ENCODE data around the gene ACO1.

- no peak for TF ChIP-seq POLR2A (IDR thresholded peaks at IDR 0.05)
- no peak for TF ChIP-seq CTCF (IDR thresholded peaks at IDR 0.05)
Measured at GRCh38 chr9:32359452-32359851, 25.0 kb upstream of the ACO1 start.

All from thyroid gland (tissue), 4 donors.